ENCODE results near the gene GEMIN4.

DNA sequence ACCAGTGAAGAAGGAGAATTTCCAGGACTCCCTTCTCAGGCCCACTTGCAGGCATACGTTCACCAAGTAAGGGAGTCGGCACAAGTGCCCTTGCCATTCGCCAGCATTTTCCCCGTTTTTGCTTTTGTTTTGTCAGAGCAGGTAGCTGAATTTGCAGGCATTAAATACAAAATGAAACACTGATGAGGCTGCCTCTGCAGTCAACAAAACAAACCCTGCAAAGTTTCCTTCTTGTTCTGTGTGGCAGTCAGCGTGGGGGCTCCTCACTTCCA, 22.2 kb upstream of the GEMIN4 start:
- TF ChIP-seq, protein P1, sequence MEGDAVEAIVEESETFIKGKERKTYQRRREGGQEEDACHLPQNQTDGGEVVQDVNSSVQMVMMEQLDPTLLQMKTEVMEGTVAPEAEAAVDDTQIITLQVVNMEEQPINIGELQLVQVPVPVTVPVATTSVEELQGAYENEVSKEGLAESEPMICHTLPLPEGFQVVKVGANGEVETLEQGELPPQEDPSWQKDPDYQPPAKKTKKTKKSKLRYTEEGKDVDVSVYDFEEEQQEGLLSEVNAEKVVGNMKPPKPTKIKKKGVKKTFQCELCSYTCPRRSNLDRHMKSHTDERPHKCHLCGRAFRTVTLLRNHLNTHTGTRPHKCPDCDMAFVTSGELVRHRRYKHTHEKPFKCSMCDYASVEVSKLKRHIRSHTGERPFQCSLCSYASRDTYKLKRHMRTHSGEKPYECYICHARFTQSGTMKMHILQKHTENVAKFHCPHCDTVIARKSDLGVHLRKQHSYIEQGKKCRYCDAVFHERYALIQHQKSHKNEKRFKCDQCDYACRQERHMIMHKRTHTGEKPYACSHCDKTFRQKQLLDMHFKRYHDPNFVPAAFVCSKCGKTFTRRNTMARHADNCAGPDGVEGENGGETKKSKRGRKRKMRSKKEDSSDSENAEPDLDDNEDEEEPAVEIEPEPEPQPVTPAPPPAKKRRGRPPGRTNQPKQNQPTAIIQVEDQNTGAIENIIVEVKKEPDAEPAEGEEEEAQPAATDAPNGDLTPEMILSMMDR (conservative IDR thresholded peaks at IDR 0.05; ENCODE audit: low read length): no peak
- TF ChIP-seq EZH2phosphoT487 (IDR thresholded peaks at IDR 0.05; ENCODE audit: borderline replicate concordance, low read depth, low read length): no peak
